ENCODE results near the gene CBS.
"Not testable (repeated sequence)": the region's sequence is repeated elsewhere in the genome, so short reads cannot be mapped to it uniquely, and the experiment has no call there.

GRCh38 chr21:43036889-43037288, 38.7 kb downstream of the CBS start:
- not testable (repeated sequence) for TF ChIP-seq CTCF, POLR2A (IDR thresholded peaks at IDR 0.05)

Data from uterus (tissue), 2 donors.